Measurements from ENCODE around the gene ADAR. TPM values are rescaled to one million over a fixed set of nuclear protein-coding genes. Genes with fewer than 3 reads are reported as not detected.

The ADAR gene
- total and polyA plus RNA-seq, 2 experiments from 2014 or later: 61.3 to 71.3 TPM

- in situ Hi-C loops (cut with MboI): no loop called here
- H3K27ac ChIP-seq: no peak overlapping the region
- H4K20me1 ChIP-seq (ENCODE audit: insufficient read depth): no peaks in the 10 kb centered on the region
- H3K79me2 ChIP-seq (ENCODE audit: insufficient read depth): peaks cover 53% of the 10 kb centered on the region
- H3K9me3 ChIP-seq (ENCODE audit: low read depth): no peaks in the 10 kb centered on the region
- H3K9ac ChIP-seq: no peak overlapping the region
- peaks cover 19% of the 10 kb centered on the region for H3F3A ChIP-seq (ENCODE audit: insufficient read depth)
- no peak overlapping the region for H3K4me3 ChIP-seq
- no peak overlapping the region for H3K4me2 ChIP-seq (ENCODE audit: unreplicated experiment)
- no peaks in the 10 kb centered on the region for H3K27me3 ChIP-seq (replicated peaks; ENCODE audit: insufficient read depth)
- peaks cover 46% of the 10 kb centered on the region for H3K36me3 ChIP-seq (ENCODE audit: low read depth)
- no peaks in the 10 kb centered on the region for H3K9me2 ChIP-seq (ENCODE audit: insufficient read depth)
- DNase-seq: peak; percentile 28
- 60 to 63% methylated on average over 12 of the region's 12 CpGs for WGBS, 2 experiments (ENCODE audit: low coverage in 1 of 2, low lambda C conversion rate in 2 of 2, missing lambda C conversion rate in 2 of 2)
- H3K4me1 ChIP-seq (ENCODE audit: insufficient read depth): peaks cover 12% of the 10 kb centered on the region
- no peak overlapping the region for H2AFZ ChIP-seq
- no peak for TF ChIP-seq EZH2 (IDR thresholded peaks at IDR 0.05; ENCODE audit: insufficient read depth, poor library complexity, severe bottlenecking)
- no peak for TF ChIP-seq EZH2phosphoT487 (IDR thresholded peaks at IDR 0.05; ENCODE audit: insufficient read depth, low read depth)
These were observed 54.6 kb downstream of the ADAR start for GRCh38 chr1:154553056-154554030.

- peaks cover 42% of the 10 kb centered on the region for H3K79me2 ChIP-seq (ENCODE audit: insufficient read depth)
- TF ChIP-seq EZH2phosphoT487 (IDR thresholded peaks at IDR 0.05; ENCODE audit: insufficient read depth, low read depth): no peak
- TF ChIP-seq EZH2 (IDR thresholded peaks at IDR 0.05; ENCODE audit: insufficient read depth, poor library complexity, severe bottlenecking): no peak
- no peak overlapping the region for H3K4me2 ChIP-seq (ENCODE audit: unreplicated experiment)
- no peaks in the 10 kb centered on the region for H3K27me3 ChIP-seq (replicated peaks; ENCODE audit: insufficient read depth)
- 90 to 96% methylated on average over 6 of the region's 6 CpGs for WGBS, 2 experiments (ENCODE audit: low coverage in 1 of 2, low lambda C conversion rate in 2 of 2, missing lambda C conversion rate in 2 of 2)
- no peaks in the 10 kb centered on the region for H3K9me3 ChIP-seq (ENCODE audit: low read depth)
- H3K9me2 ChIP-seq (ENCODE audit: insufficient read depth): no peaks in the 10 kb centered on the region
- H2AFZ ChIP-seq: no peak overlapping the region
- no peak overlapping the region for H3K4me3 ChIP-seq
- peaks cover 29% of the 10 kb centered on the region for H3F3A ChIP-seq (ENCODE audit: insufficient read depth)
- no peak for DNase-seq
- no peaks in the 10 kb centered on the region for H4K20me1 ChIP-seq (ENCODE audit: insufficient read depth)
- H3K27ac ChIP-seq: no peak overlapping the region
- peaks cover 16% of the 10 kb centered on the region for H3K4me1 ChIP-seq (ENCODE audit: insufficient read depth)
- no peak overlapping the region for H3K9ac ChIP-seq
- in situ Hi-C loops (cut with MboI): no loop called here
- H3K36me3 ChIP-seq (ENCODE audit: low read depth): peaks cover 46% of the 10 kb centered on the region
These were observed 56.0 kb downstream of the ADAR start for GRCh38 chr1:154552036-154552435.

GRCh38 chr1:154551474-154551873, 56.5 kb downstream of the ADAR start:
- no peak overlapping the region for H3K4me3 ChIP-seq
- no peak overlapping the region for H3K27ac ChIP-seq
- no peak overlapping the region for H3K4me2 ChIP-seq (ENCODE audit: unreplicated experiment)
- no peak for DNase-seq
- H3K9me3 ChIP-seq (ENCODE audit: low read depth): no peaks in the 10 kb centered on the region
- peaks cover 15% of the 10 kb centered on the region for H3K4me1 ChIP-seq (ENCODE audit: insufficient read depth)
- peaks cover 46% of the 10 kb centered on the region for H3K36me3 ChIP-seq (ENCODE audit: low read depth)
- H3K9ac ChIP-seq: no peak overlapping the region
- peaks cover 34% of the 10 kb centered on the region for H3F3A ChIP-seq (ENCODE audit: insufficient read depth)
- in situ Hi-C loops (cut with MboI): no loop called here
- 82 to 94% methylated on average over 4 of the region's 4 CpGs for WGBS, 2 experiments (ENCODE audit: low coverage in 1 of 2, low lambda C conversion rate in 2 of 2, missing lambda C conversion rate in 2 of 2)
- peaks cover 36% of the 10 kb centered on the region for H3K79me2 ChIP-seq (ENCODE audit: insufficient read depth)
- TF ChIP-seq EZH2phosphoT487 (IDR thresholded peaks at IDR 0.05; ENCODE audit: insufficient read depth, low read depth): no peak
- no peak for TF ChIP-seq EZH2 (IDR thresholded peaks at IDR 0.05; ENCODE audit: insufficient read depth, poor library complexity, severe bottlenecking)
- H4K20me1 ChIP-seq (ENCODE audit: insufficient read depth): no peaks in the 10 kb centered on the region
- H3K27me3 ChIP-seq (replicated peaks; ENCODE audit: insufficient read depth): no peaks in the 10 kb centered on the region
- no peak overlapping the region for H2AFZ ChIP-seq
- H3K9me2 ChIP-seq (ENCODE audit: insufficient read depth): no peaks in the 10 kb centered on the region

GRCh38 chr1:154550657-154551056, 57.3 kb downstream of the ADAR start:
- WGBS, 2 experiments (ENCODE audit: low coverage in 1 of 2, low lambda C conversion rate in 2 of 2, missing lambda C conversion rate in 2 of 2): 76 to 78% methylated on average over 6 of the region's 6 CpGs

More at GRCh38 chr1:154550657-154551056, 57.3 kb downstream of the ADAR start:
- Histone ChIP-seq H3K4me1 (ENCODE audit: insufficient read depth) (0 out of 2 replicates have a peak, but pooled peaks cover 7% of the 10 kb centered on the region), H3K9me3 (ENCODE audit: low read depth) (no peaks in the 10 kb centered on the region), H3K9ac (no peak overlapping the region), H3F3A (ENCODE audit: insufficient read depth) (peaks cover 35% of the 10 kb centered on the region), H3K79me2 (ENCODE audit: insufficient read depth) (peaks cover 28% of the 10 kb centered on the region), H3K36me3 (ENCODE audit: low read depth) (peaks cover 46% of the 10 kb centered on the region), H3K27ac (no peak overlapping the region), H2AFZ (no peak overlapping the region), H3K4me2 (ENCODE audit: unreplicated experiment) (no peak overlapping the region), H3K9me2 (ENCODE audit: insufficient read depth) (no peaks in the 10 kb centered on the region), H3K27me3 (replicated peaks; ENCODE audit: insufficient read depth) (no peaks in the 10 kb centered on the region), H3K4me3 (no peak overlapping the region), H4K20me1 (ENCODE audit: insufficient read depth) (no peaks in the 10 kb centered on the region)
- in situ Hi-C loops (cut with MboI): no loop called here
- TF ChIP-seq EZH2 (IDR thresholded peaks at IDR 0.05; ENCODE audit: insufficient read depth, poor library complexity, severe bottlenecking) (no peak), EZH2phosphoT487 (IDR thresholded peaks at IDR 0.05; ENCODE audit: insufficient read depth, low read depth) (no peak)
- DNase-seq: no peak
